Activated CD8-positive, alpha-beta memory T cell treated with anti-CD3 and anti-CD28 coated beads, Interleukin-2, amount 50 U/mL, for 24 hours (primary cell): ENCODE measurements around the gene KMT5C.

Source experiments
- DNase-seq: peaks from one replicate; pipeline ENCODE4 v3.0.0-alpha.2; 2020; ENCODE audit errors: extremely low read depth

The KMT5C gene

GRCh38 chr19:55366790-55367189 lies 27.1 kb downstream of the KMT5C start:
- DNase-seq, result no peak

GRCh38 chr19:55368106-55368505 lies 28.4 kb downstream of the KMT5C start:
- no peak for DNase-seq

- no peak for DNase-seq
Measured at GRCh38 chr19:55368701-55369563, 29.3 kb downstream of the KMT5C start.

GRCh38 chr19:55369653-55370304 lies 30.1 kb downstream of the KMT5C start:
- no peak for DNase-seq

- DNase-seq, result no peak
Measured at GRCh38 chr19:55370305-55370988, 30.8 kb downstream of the KMT5C start, which contains the start of gene IL11. TSS of gene IL11 (minus strand) at chr19:55370463. CDS start at chr19:55370310, 153 bp downstream.

GRCh38 chr19:55372316-55373081 lies 32.8 kb downstream of the KMT5C start:
- DNase-seq, result no peak

GRCh38 chr19:55373306-55373992 lies 33.8 kb downstream of the KMT5C start:
- DNase-seq, result no peak

- DNase-seq, result no peak
Measured at GRCh38 chr19:55373993-55374757, 34.5 kb downstream of the KMT5C start.

- no peak for DNase-seq
Measured at GRCh38 chr19:55376241-55376933, 36.7 kb downstream of the KMT5C start, which contains the start of gene TMEM190. TSS of gene TMEM190 (plus strand) at chr19:55376826. CDS start at chr19:55376854, 28 bp downstream.

- DNase-seq, result no peak
Measured at GRCh38 chr19:55377356-55378131, 37.9 kb downstream of the KMT5C start.

- DNase-seq, result no peak
Measured at GRCh38 chr19:55379174-55379573, 39.5 kb downstream of the KMT5C start.

GRCh38 chr19:55382013-55382412 lies 42.3 kb downstream of the KMT5C start:
- no peak for DNase-seq

GRCh38 chr19:55382522-55383054 lies 42.9 kb downstream of the KMT5C start:
- DNase-seq, result no peak

- DNase-seq, result no peak
Measured at GRCh38 chr19:55383279-55384130, 43.8 kb downstream of the KMT5C start.

GRCh38 chr19:55384131-55384919 lies 44.6 kb downstream of the KMT5C start, which contains the start of gene TMEM238:
TSS of gene TMEM238 (minus strand) at chr19:55384292. CDS start at chr19:55384259, 33 bp downstream.
- no peak for DNase-seq

- DNase-seq, result peak; percentile 89
Measured at GRCh38 chr19:55384920-55385723, 45.4 kb downstream of the KMT5C start.
